ENCODE data around the gene ZNF672. TPM values are rescaled to one million over a fixed set of nuclear protein-coding genes. Genes with fewer than 3 reads are reported as not detected.
"Not testable (repeated sequence)": the region's sequence is repeated elsewhere in the genome, so short reads cannot be mapped to it uniquely, and the experiment has no call there.

The ZNF672 gene
- total RNA-seq, 1 donor from 2014 or later, result 28.7 TPM

DNA sequence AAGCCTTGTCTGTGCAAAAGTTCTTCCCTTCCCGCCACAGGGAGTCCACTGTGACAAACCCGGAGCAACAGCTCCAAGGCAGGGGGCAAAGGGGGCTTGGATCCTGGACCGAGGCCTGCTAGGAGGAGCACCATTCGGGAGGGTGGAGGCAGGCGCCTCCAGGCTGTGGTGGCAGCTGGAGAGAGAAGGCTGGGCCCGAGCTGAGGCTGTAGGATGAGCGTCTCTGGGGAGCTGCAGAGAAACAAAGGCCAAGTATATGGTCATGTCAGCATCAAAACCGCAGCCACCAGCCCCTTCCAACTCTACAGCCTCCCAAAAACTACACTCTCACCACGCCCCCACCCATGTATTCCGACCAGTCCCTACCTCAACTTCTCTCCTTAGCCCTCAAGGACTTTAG, 12.9 kb upstream of the ZNF672 start:
- peak overlapping the region; percentile 71 for H3K4me3 ChIP-seq (ENCODE audit: low read depth, low read length)
- TF ChIP-seq, protein P1, sequence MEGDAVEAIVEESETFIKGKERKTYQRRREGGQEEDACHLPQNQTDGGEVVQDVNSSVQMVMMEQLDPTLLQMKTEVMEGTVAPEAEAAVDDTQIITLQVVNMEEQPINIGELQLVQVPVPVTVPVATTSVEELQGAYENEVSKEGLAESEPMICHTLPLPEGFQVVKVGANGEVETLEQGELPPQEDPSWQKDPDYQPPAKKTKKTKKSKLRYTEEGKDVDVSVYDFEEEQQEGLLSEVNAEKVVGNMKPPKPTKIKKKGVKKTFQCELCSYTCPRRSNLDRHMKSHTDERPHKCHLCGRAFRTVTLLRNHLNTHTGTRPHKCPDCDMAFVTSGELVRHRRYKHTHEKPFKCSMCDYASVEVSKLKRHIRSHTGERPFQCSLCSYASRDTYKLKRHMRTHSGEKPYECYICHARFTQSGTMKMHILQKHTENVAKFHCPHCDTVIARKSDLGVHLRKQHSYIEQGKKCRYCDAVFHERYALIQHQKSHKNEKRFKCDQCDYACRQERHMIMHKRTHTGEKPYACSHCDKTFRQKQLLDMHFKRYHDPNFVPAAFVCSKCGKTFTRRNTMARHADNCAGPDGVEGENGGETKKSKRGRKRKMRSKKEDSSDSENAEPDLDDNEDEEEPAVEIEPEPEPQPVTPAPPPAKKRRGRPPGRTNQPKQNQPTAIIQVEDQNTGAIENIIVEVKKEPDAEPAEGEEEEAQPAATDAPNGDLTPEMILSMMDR (IDR thresholded peaks at IDR 0.05; ENCODE audit: insufficient read depth, low read length, poor library complexity, severe bottlenecking), result no peak
- no peaks in the 10 kb centered on the region for H3K27me3 ChIP-seq (ENCODE audit: control insufficient read depth, insufficient read depth, low read length)
- DNase-seq (ENCODE audit: low read depth), result no peak
- H3K36me3 ChIP-seq (ENCODE audit: control insufficient read depth, insufficient read depth, low read length), result no peaks in the 10 kb centered on the region

DNA sequence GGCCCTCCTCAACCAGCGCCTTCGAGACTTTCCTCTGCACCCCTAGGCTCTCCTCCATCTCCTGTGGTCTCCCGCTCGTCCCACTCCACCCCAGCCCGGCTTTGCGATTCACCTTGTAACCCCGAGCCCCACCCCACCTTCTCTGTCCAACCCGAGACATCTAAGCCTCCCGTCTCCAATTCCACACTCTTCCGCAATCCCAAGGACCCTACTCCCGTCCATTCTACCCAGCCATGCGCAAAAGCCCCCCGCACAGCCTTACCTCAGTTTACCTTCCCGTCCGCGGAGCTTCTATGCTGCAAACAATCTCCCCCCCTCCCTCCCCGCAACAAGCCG, 12.5 kb upstream of the ZNF672 start:
- Histone ChIP-seq H3K27me3 (ENCODE audit: control insufficient read depth, insufficient read depth, low read length) (no peaks in the 10 kb centered on the region), H3K36me3 (ENCODE audit: control insufficient read depth, insufficient read depth, low read length) (no peaks in the 10 kb centered on the region), H3K4me3 (ENCODE audit: low read depth, low read length) (peak overlapping the region; percentile 71)
- DNase-seq (ENCODE audit: low read depth), result no peak
- TF ChIP-seq, protein P1 (IDR thresholded peaks at IDR 0.05; ENCODE audit: insufficient read depth, low read length, poor library complexity, severe bottlenecking), result no peak

DNA sequence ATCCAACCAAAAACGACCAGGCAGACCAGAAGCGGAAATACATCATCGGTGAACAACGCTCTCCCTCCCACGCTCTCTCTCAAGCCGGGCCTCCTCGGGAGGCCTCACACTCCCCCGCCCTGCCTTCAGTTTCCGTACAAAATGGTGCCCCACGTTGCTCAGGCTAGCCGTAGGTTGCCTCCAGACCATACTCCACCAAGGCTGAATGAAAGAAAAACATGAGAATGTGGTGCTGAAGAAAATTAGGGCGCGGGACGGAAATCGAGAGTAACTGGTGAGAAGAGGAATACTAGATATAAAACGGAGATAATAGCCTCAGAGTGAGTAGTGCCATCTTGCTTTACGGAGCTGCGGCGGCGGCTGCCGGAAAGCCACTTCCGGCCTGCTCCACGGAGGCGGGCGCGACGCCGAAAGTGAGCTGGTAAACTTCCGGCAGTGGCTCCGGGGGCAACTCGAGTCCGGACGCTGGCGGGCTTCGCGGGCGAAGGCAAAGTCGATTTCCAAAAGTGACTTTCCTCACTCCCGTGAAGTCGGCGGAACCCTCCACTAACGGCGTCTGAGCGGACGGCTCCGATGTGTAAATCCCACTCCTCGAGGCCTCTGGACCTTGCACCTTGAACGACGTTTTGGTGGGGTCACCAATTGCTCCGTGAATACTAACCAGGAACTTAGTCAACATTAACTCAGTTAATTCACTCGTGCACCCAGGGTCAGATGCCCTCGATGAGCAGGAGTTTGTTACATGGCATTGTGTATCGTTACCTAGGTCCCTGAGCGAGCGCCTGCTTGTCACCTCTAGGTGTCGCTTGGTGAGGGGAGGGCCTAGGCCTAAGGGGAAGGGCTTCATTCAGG, 11.9 kb upstream of the ZNF672 start, which contains the start of gene SH3BP5L:
Gene SH3BP5L (minus strand): TSS at position 7 of the 852 bp plus-strand sequence. CDS start 980 bp downstream, outside the sequence.
- no peaks in the 10 kb centered on the region for H3K36me3 ChIP-seq (ENCODE audit: control insufficient read depth, insufficient read depth, low read length)
- TF ChIP-seq, protein P1 (IDR thresholded peaks at IDR 0.05; ENCODE audit: insufficient read depth, low read length, poor library complexity, severe bottlenecking), result peak; percentile 76
- H3K27me3 ChIP-seq (ENCODE audit: control insufficient read depth, insufficient read depth, low read length), result no peaks in the 10 kb centered on the region
- peak; percentile 80 for DNase-seq (ENCODE audit: low read depth)
- peak within 1 kb of the TSS; percentile 71 for H3K4me3 ChIP-seq (ENCODE audit: low read depth, low read length)

DNA sequence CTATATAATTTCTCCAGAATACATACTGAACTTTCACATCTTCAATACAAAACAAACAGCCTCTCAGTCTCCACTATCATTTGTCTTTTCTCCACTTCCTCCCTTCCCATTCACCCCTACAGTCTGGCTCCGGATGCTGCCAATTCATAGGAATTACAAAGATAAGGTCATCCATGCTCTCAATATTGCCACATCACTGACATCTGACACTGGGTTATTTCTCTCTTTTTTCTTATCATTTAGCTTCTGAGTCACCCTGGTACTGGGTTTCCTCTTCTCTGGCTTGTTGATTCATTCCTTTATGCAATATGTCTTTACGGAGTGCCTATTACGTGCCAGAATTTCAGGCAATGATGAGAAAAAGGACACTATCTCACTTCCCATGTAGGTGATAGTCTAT, 9.2 kb upstream of the ZNF672 start:
- TF ChIP-seq, protein P1 (IDR thresholded peaks at IDR 0.05; ENCODE audit: insufficient read depth, low read length, poor library complexity, severe bottlenecking), result no peak
- H3K36me3 ChIP-seq (ENCODE audit: control insufficient read depth, insufficient read depth, low read length), result no peaks in the 10 kb centered on the region
- H3K27me3 ChIP-seq (ENCODE audit: control insufficient read depth, insufficient read depth, low read length), result no peaks in the 10 kb centered on the region
- no peak for DNase-seq (ENCODE audit: low read depth)
- no peak overlapping the region for H3K4me3 ChIP-seq (ENCODE audit: low read depth, low read length)

DNA sequence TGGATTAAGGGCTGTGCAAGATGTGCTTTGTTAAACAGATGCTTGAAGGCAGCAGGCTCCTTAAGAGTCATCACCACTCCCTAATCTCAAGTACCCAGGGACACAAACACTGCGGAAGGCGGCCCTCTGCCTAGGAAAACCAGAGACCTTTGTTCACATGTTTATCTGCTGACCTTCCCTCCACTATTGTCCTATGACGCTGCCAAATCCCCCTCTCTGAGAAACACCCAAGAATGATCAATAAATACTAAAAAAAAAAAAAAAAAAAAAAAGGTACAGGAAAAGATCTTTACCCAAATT, 7.4 kb upstream of the ZNF672 start:
- not testable (repeated sequence) for H3K4me3 ChIP-seq (ENCODE audit: low read depth, low read length); H3K27me3 ChIP-seq (ENCODE audit: control insufficient read depth, insufficient read depth, low read length); DNase-seq (ENCODE audit: low read depth); H3K36me3 ChIP-seq (ENCODE audit: control insufficient read depth, insufficient read depth, low read length)

DNA sequence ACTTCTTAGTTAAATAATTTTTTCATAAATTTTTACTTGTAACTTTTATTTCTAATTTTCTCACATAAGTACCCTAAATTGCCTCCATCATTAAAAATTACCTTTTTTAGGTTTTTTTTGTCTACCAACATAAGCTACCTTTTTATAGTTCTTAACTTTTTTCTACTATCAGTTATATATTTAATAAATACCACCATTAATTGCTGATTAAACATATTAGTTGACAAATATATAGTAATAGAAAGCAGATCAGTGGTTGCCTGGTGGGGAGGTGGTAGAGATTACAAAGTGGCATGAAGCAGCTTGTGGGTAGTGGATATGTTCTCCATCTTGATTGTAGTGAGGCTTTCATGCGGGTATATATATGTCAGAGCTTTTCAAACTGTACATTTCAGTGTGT, 6.2 kb upstream of the ZNF672 start:
- Histone ChIP-seq H3K36me3 (ENCODE audit: control insufficient read depth, insufficient read depth, low read length) (no peaks in the 10 kb centered on the region), H3K4me3 (ENCODE audit: low read depth, low read length) (no peak overlapping the region), H3K27me3 (ENCODE audit: control insufficient read depth, insufficient read depth, low read length) (no peaks in the 10 kb centered on the region)
- DNase-seq (ENCODE audit: low read depth), result no peak
- TF ChIP-seq, protein P1 (IDR thresholded peaks at IDR 0.05; ENCODE audit: insufficient read depth, low read length, poor library complexity, severe bottlenecking), result no peak
